ENCODE results near the gene EPB41L4B. TPM values are rescaled to one million over a fixed set of nuclear protein-coding genes. Genes with fewer than 3 reads are reported as not detected.
A peak's percentile ranks its signal among the peaks of the same experiment; 100 is the strongest.

EPB41L4B gene
- total RNA-seq, 2 donors from 2014 or later = 6.4 to 6.6 TPM

- H3K27ac ChIP-seq (ENCODE audit: low read depth, low read length) = no peak overlapping the region
- no peak overlapping the region for H3K4me3 ChIP-seq (ENCODE audit: low read length)
- no peaks in the 10 kb centered on the region for H3K36me3 ChIP-seq (ENCODE audit: control insufficient read depth, insufficient read depth, low read length)
- H3K9me3 ChIP-seq (ENCODE audit: control insufficient read depth, low read length) = no peaks in the 10 kb centered on the region
- no peaks in the 10 kb centered on the region for H3K27me3 ChIP-seq (ENCODE audit: control insufficient read depth, insufficient read depth, low read length, poor library complexity, severe bottlenecking)
- TF ChIP-seq, protein P1, sequence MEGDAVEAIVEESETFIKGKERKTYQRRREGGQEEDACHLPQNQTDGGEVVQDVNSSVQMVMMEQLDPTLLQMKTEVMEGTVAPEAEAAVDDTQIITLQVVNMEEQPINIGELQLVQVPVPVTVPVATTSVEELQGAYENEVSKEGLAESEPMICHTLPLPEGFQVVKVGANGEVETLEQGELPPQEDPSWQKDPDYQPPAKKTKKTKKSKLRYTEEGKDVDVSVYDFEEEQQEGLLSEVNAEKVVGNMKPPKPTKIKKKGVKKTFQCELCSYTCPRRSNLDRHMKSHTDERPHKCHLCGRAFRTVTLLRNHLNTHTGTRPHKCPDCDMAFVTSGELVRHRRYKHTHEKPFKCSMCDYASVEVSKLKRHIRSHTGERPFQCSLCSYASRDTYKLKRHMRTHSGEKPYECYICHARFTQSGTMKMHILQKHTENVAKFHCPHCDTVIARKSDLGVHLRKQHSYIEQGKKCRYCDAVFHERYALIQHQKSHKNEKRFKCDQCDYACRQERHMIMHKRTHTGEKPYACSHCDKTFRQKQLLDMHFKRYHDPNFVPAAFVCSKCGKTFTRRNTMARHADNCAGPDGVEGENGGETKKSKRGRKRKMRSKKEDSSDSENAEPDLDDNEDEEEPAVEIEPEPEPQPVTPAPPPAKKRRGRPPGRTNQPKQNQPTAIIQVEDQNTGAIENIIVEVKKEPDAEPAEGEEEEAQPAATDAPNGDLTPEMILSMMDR (conservative IDR thresholded peaks at IDR 0.05) = no peak
- no peak overlapping the region for H3K9ac ChIP-seq (ENCODE audit: extremely low read depth, low read length, poor library complexity, severe bottlenecking)
- H3K4me1 Mint-ChIP-seq = no peaks in the 10 kb centered on the region
- DNase-seq = no peak
- H3K27ac Mint-ChIP-seq = no peak overlapping the region
- WGBS, 2 experiments (ENCODE audit: insufficient coverage in 1 of 2, insufficient read length in 1 of 2) = 85 to 91% methylated on average over 2 to 5 of the region's 5 CpGs
- no peaks in the 10 kb centered on the region for H3K4me1 ChIP-seq (ENCODE audit: control insufficient read depth, insufficient read depth, low read length)
- H3K9me3 Mint-ChIP-seq = no peaks in the 10 kb centered on the region
- no peak overlapping the region for H3K4me3 Mint-ChIP-seq
- H3K36me3 Mint-ChIP-seq (ENCODE audit: low read depth) = no peaks in the 10 kb centered on the region
- peaks cover 3% of the 10 kb centered on the region for H3K27me3 Mint-ChIP-seq (ENCODE audit: insufficient read depth)
These were observed 121.2 kb downstream of the EPB41L4B start for GRCh38 chr9:109199676-109200075.

DNA sequence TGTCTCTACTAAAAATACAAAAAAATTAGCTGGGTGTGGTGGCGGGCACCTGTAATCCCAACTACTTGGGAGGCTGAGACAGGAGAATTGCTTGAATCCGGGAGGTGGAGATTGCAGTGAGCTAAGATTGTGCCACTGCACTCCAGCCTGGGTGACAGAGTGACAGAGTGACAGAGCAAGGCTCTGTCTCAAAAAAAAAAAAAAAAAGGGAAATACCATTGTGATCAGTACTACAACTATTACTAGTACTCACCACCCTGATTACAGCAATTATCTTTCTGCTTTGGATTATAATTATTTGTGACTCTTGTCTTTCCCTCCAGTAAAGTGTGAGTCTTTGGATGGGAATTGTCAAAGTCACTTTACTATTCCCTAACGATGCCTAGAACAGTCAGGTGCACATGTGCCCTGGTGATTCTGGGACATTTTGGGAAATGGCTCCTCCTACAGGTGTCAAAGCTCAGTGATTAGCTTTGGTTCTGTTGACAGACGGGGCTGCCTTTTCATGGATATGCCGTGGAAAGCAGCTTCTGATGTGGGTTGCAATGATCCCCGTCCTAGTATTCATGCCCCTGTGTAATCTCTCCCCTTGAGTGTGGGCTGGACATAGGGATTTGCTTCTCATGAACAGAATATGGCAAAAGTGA is 122.0 kb downstream of the EPB41L4B start:
- no peaks in the 10 kb centered on the region for H3K9me3 ChIP-seq (ENCODE audit: control insufficient read depth, low read length)
- DNase-seq = peak; percentile 59
- H3K4me1 Mint-ChIP-seq = no peaks in the 10 kb centered on the region
- H3K4me1 ChIP-seq (ENCODE audit: control insufficient read depth, insufficient read depth, low read length) = no peaks in the 10 kb centered on the region
- no peak overlapping the region for H3K9ac ChIP-seq (ENCODE audit: extremely low read depth, low read length, poor library complexity, severe bottlenecking)
- TF ChIP-seq, protein P1 (conservative IDR thresholded peaks at IDR 0.05) = peak; percentile 68
- no peak overlapping the region for H3K4me3 Mint-ChIP-seq
- H3K9me3 Mint-ChIP-seq = no peaks in the 10 kb centered on the region
- H3K27ac Mint-ChIP-seq = no peak overlapping the region
- no peaks in the 10 kb centered on the region for H3K27me3 ChIP-seq (ENCODE audit: control insufficient read depth, insufficient read depth, low read length, poor library complexity, severe bottlenecking)
- no peaks in the 10 kb centered on the region for H3K36me3 Mint-ChIP-seq (ENCODE audit: low read depth)
- no peaks in the 10 kb centered on the region for H3K36me3 ChIP-seq (ENCODE audit: control insufficient read depth, insufficient read depth, low read length)
- H3K4me3 ChIP-seq (ENCODE audit: low read length) = no peak overlapping the region
- H3K27ac ChIP-seq (ENCODE audit: low read depth, low read length) = no peak overlapping the region
- H3K27me3 Mint-ChIP-seq (ENCODE audit: insufficient read depth) = peaks cover 3% of the 10 kb centered on the region
- 70 to 82% methylated on average over 2 to 6 of the region's 6 CpGs for WGBS, 2 experiments (ENCODE audit: insufficient coverage in 1 of 2, insufficient read length in 1 of 2)

- no peaks in the 10 kb centered on the region for H3K36me3 Mint-ChIP-seq (ENCODE audit: low read depth)
- Histone ChIP-seq H3K27me3 (ENCODE audit: control insufficient read depth, insufficient read depth, low read length, poor library complexity, severe bottlenecking) (no peaks in the 10 kb centered on the region), H3K9ac (ENCODE audit: extremely low read depth, low read length, poor library complexity, severe bottlenecking) (no peak overlapping the region), H3K27ac (ENCODE audit: low read depth, low read length) (no peak overlapping the region), H3K36me3 (ENCODE audit: control insufficient read depth, insufficient read depth, low read length) (no peaks in the 10 kb centered on the region), H3K4me3 (ENCODE audit: low read length) (no peak overlapping the region), H3K4me1 (ENCODE audit: control insufficient read depth, insufficient read depth, low read length) (no peaks in the 10 kb centered on the region), H3K9me3 (ENCODE audit: control insufficient read depth, low read length) (no peaks in the 10 kb centered on the region)
- H3K9me3 Mint-ChIP-seq = no peaks in the 10 kb centered on the region
- H3K4me3 Mint-ChIP-seq = no peak overlapping the region
- WGBS, 2 experiments (ENCODE audit: insufficient coverage in 1 of 2, insufficient read length in 1 of 2) = 85% methylated on average over 11 of the region's 11 CpGs; no CpG with 5 or more reads in 1 of the 2 experiments
- peaks cover 9% of the 10 kb centered on the region for H3K27me3 Mint-ChIP-seq (ENCODE audit: insufficient read depth)
- DNase-seq = no peak
- H3K4me1 Mint-ChIP-seq = no peaks in the 10 kb centered on the region
- no peak overlapping the region for H3K27ac Mint-ChIP-seq
- TF ChIP-seq, protein P1 (conservative IDR thresholded peaks at IDR 0.05) = no peak
These were observed 126.8 kb downstream of the EPB41L4B start for GRCh38 chr9:109193974-109194556.
